ENCODE data around the gene SCFD2. TPM values are rescaled to one million over a fixed set of nuclear protein-coding genes. Genes with fewer than 3 reads are reported as not detected.

SCFD2 gene
- total and polyA plus RNA-seq, 7 donors, result 5.8 to 13.3 (median 11.2) TPM

DNA sequence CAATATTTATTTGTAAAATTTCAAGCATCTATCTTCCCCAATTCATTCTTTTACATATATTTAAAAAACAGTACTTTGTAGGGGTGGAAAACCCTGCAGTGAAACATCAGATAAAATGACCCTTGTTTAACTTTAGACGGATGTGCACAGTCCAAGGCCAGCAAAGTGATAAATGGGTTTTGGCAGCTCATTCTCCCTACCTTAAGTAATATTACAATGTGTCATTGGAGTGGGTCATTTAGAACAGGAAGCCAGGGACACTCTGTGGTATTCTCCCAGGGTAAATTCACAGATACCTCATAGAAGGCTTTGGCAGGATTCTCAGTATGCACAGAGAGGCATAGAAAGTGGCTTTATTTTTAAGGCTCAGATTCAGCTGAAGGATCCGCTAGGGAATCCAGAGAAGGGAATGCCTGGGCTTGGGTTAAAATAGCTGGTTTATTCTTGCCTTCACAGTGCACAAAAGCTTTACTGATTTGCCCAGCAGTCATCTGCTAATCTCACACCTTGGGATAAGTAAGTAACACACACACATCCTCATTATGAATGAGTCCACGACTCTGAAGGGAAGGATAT is 297.0 kb downstream of the SCFD2 start:
- peak in 1 of 4 donors; percentile 64 for ATAC-seq
- Histone ChIP-seq H3K4me3 (no peak overlapping the region), H3K9me3 (peaks cover 4% of the 10 kb centered on the region), H3K36me3 (ENCODE audit: insufficient read depth in 1 of 2, low read depth in 1 of 2) (no peaks in the 10 kb centered on the region), H3K27me3 (ENCODE audit: insufficient read depth in 3 of 3, low read length in 2 of 3) (no peaks in the 10 kb centered on the region), H3K4me1 (no peaks in the 10 kb centered on the region), H3K27ac (no peak overlapping the region)
- no peak for DNase-seq
- 30 to 48% (median 42%) methylated on average over 3 of the region's 3 CpGs for WGBS, 3 donors
- intact Hi-C loops (cut with DNase I), result no loop called here
- TF ChIP-seq, protein P1, sequence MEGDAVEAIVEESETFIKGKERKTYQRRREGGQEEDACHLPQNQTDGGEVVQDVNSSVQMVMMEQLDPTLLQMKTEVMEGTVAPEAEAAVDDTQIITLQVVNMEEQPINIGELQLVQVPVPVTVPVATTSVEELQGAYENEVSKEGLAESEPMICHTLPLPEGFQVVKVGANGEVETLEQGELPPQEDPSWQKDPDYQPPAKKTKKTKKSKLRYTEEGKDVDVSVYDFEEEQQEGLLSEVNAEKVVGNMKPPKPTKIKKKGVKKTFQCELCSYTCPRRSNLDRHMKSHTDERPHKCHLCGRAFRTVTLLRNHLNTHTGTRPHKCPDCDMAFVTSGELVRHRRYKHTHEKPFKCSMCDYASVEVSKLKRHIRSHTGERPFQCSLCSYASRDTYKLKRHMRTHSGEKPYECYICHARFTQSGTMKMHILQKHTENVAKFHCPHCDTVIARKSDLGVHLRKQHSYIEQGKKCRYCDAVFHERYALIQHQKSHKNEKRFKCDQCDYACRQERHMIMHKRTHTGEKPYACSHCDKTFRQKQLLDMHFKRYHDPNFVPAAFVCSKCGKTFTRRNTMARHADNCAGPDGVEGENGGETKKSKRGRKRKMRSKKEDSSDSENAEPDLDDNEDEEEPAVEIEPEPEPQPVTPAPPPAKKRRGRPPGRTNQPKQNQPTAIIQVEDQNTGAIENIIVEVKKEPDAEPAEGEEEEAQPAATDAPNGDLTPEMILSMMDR (IDR thresholded peaks at IDR 0.05), result no peak

DNA sequence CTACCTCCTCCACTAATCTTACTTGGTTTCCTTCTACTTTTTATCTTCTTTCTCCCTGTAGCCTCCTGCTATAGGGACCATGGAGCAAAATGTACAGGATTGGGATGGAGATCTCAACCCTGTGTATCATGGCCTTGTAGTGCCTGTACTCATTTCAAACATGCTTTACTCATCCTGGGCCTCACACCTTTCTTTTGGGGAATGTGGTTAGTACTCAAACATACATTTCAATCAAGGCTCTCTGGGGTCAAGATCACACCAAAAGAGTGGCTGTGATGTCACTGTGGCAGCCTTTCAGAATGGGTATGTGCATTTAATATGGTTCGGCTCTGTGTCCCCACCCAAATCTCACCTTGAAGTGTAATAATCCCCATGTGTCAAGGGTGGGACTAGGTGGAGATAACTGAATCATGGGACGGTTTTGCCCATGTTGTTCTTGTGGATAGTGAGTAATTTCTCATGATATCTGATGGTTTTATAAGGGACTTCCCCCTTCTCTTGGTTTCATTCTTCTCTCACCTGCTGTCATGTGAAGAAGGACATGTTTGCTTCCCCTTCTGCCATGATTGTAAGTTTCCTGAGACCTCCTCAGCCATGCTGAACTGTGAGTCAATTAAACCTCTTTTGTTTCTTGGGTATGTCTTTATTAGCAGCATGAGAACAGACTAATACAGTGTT is 298.6 kb downstream of the SCFD2 start:
- no peak overlapping the region for H3K4me3 ChIP-seq
- peaks cover 4% of the 10 kb centered on the region for H3K9me3 ChIP-seq
- DNase-seq (no peak), ATAC-seq (no peak)
- TF ChIP-seq, protein P1 (IDR thresholded peaks at IDR 0.05), result no peak
- WGBS, 3 donors, result 97 to 98% (median 98%) methylated on average over 2 of the region's 2 CpGs
- H3K27me3 ChIP-seq (ENCODE audit: insufficient read depth in 3 of 3, low read length in 2 of 3), result no peaks in the 10 kb centered on the region
- intact Hi-C loops (cut with DNase I), result no loop called here
- no peak overlapping the region for H3K27ac ChIP-seq
- no peaks in the 10 kb centered on the region for H3K36me3 ChIP-seq (ENCODE audit: insufficient read depth in 1 of 2, low read depth in 1 of 2)
- no peaks in the 10 kb centered on the region for H3K4me1 ChIP-seq

DNA sequence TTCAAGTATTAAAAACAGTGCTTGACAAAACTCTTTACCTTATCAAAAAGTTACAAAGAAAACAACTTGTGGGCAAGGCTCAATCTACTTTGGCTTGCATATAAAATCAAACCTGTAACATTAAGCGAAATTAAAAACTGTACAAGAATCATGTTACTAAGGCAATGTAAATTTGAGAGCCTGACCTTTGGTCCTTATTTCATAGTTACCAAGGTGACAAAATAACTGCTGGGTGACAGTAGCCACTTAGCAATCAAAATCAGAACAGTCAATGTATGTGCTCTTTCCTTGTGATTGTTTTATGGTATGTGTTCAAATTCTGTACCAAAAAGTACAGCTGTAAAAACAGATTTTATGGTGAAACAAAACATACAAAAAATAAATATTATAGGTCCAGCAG is 299.7 kb downstream of the SCFD2 start:
- 37 to 49% (median 38%) methylated on average over 1 of the region's 1 CpG for WGBS, 3 donors
- H3K27ac ChIP-seq, result no peak overlapping the region
- TF ChIP-seq, protein P1 (IDR thresholded peaks at IDR 0.05), result no peak
- peaks cover 4% of the 10 kb centered on the region for H3K9me3 ChIP-seq
- H3K27me3 ChIP-seq (ENCODE audit: insufficient read depth in 3 of 3, low read length in 2 of 3), result no peaks in the 10 kb centered on the region
- intact Hi-C loops (cut with DNase I), result no loop called here
- ATAC-seq (no peak), DNase-seq (no peak)
- no peaks in the 10 kb centered on the region for H3K4me1 ChIP-seq
- no peak overlapping the region for H3K4me3 ChIP-seq
- H3K36me3 ChIP-seq (ENCODE audit: insufficient read depth in 1 of 2, low read depth in 1 of 2), result no peaks in the 10 kb centered on the region

DNA sequence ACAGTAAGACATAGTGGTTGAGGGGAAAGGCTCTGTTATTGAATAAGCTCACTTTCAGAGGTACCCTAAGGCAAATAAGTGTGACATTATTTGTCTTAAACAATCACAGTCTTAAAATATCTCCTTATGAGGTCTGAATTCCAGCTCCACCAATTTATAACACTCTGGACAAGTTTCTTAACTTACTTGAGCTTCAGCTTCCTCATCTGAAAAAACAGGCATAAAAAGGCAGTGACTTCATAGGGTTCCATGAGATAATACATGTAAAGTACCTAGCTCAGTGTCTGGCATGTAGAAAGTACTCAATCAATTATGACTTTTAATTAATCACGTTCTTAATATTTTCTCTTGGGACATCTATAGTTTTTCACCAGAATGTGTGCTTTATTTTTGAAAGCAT is 301.3 kb downstream of the SCFD2 start:
- Histone ChIP-seq H3K9me3 (peaks cover 4% of the 10 kb centered on the region), H3K27me3 (ENCODE audit: insufficient read depth in 3 of 3, low read length in 2 of 3) (no peaks in the 10 kb centered on the region), H3K27ac (no peak overlapping the region), H3K36me3 (ENCODE audit: insufficient read depth in 1 of 2, low read depth in 1 of 2) (no peaks in the 10 kb centered on the region), H3K4me3 (no peak overlapping the region), H3K4me1 (peaks cover 1% of the 10 kb centered on the region)
- WGBS, 3 donors, result 0 to 87% (median 86%) methylated on average over 1 of the region's 1 CpG
- no peak for ATAC-seq
- TF ChIP-seq, protein P1 (IDR thresholded peaks at IDR 0.05), result no peak
- intact Hi-C loops (cut with DNase I), result no loop called here
- DNase-seq, result no peak
